Measurements from ENCODE around the gene TRIM39. TPM values are rescaled to one million over a fixed set of nuclear protein-coding genes. Genes with fewer than 3 reads are reported as not detected.

TRIM39 gene
- total RNA-seq, 2 donors from 2014 or later: 14.2 to 17.1 TPM

DNA sequence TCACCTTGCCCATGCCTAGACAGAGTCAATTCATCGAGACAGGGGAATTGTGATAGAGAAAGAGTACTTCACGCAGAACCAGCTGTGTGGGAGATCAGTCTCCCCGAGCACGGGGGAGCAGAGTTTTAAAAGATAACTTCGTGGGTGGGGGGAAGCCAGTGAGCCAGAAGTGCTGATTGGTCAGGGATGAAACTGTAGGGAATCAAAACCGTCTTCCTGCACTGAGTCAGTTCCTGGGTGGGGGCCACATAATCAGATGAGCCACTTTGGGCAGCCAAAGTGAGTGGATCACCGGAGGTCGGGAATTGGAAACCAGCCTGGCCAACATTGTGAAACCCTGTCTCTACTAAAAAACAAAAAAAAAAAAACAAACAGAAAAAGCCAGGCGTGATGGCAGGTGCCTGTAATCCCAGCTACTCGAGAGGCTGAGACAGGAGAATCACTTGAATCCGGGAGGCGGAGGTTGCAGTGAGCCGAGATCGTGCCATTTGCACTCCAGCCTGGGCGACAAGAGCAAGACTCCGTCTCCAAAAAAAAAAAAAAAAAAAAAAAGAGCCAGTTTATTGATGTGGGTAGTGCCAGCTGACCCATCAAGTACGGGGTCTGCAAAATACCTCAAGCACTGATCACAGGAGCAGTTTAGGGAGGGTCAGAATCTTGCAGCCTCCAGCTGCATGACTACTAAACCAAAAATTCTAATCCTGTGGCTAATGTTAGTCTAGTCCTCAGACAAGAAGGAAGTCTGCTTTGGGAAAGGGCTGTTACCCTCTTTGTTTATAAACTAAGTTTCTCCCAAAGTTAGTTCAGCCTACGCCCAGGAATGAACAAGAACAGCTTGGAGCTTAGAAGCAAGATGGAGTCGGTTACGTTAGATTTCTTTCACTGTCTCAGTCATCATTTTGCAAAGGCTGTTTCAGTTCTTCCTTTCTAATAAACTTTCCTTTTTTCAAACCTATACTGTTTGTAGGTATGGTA, 3.9 kb upstream of the TRIM39 start:
- Mint-ChIP-seq H3K9me3 (no peaks in the 10 kb centered on the region), H3K36me3 (peaks cover 13 to 36% of the 10 kb centered on the region in 2 donors), H3K27ac (peak overlapping the region; percentile 72 to 81)
- ATAC-seq (peak in 1 of 2 donors; percentile 1), DNase-seq (ENCODE audit: low spot score in 2 of 2) (no peak)

DNA sequence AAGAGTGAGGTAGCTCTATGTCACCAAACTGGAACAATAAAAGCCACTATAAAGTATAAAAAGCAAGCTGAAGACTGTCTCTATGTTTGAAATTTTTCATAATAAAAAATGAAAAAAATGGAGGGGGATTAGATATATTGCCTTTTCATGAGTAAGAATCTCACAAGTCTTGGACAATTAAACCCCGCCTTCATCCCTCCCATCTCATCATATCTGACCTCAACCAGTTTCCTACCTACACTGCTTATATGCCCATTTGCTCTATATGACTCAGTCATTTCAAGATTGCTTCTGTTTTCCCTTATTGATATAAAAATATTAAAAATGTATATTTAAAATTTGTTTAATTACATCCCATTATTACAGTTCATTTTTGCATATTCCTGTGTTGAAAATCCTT, 2.9 kb upstream of the TRIM39 start:
- H3K36me3 Mint-ChIP-seq: peaks cover 11 to 30% of the 10 kb centered on the region in 2 donors
- no peaks in the 10 kb centered on the region for H3K9me3 Mint-ChIP-seq
- no peak overlapping the region for H3K27ac Mint-ChIP-seq
- DNase-seq (ENCODE audit: low spot score in 2 of 2): no peak
- no peak for ATAC-seq

DNA sequence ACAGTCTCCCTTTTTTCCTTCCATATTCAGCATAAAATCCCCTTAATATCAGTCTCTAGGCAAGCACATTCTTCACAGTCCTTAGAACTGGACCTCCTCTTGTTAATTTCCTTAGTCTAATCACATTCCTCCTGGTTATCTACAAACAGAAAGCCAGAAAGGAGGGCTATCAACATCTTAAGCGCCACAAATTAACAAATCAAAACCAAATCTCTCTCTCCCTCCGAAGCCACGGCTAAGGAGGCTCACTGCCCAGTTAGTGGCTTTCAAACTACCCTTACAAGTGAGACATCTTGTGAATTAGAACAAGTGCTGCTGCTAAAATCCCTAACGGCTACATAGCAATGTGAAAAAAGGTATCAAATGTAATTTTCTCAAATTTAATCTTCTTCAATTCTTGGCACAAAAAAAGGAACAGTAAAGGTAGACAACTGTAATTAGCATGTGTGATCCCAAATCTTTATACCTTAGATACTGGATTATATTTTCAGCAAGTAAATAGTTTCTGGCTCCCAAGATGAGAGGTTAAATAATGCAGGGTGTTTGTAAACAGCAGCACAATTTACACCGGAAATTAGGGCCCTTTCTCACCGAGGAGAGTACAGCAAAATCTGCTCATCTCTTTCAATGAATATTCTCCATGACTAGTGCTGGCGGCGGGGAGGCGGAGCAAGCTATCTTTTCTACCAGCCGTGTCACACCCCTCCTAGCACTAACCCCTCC, 1.4 kb upstream of the TRIM39 start:
- H3K36me3 Mint-ChIP-seq: peaks cover 15 to 19% of the 10 kb centered on the region in 2 donors
- no peak for DNase-seq (ENCODE audit: low spot score in 2 of 2)
- H3K27ac Mint-ChIP-seq: peak overlapping the region; percentile 93 to 98
- ATAC-seq: no peak
- H3K9me3 Mint-ChIP-seq: no peaks in the 10 kb centered on the region

DNA sequence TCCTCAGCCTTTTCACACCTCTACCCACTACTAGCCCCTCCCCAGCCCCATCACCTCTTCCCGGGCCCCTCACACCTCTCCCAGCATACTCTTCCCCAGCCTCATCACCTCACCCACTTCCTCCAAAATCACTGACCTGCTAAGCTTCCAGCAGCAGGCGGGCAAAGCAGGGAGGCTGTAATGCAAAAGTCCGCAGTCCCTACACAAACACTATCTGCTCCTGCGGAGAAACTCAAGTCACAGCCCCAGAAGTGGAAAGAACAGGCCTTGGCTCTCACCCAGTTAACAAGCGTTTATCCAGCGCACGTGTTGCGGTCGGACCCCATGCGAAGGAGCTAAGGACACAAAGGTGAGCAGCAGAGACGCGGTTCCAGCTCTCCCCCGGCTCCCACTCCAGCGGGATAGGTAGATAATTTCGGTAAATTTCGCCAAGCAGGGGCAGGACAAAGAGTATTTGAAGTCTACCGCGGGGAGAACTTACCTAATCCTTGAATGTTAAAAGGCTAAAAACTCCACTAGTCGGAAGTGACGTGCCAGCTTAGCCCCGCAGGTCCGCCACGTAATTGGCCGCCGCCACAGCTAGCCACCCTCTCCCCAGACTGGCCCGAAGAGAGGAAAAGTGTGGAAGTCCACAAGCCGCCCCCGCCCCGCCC, 728 bp upstream of the TRIM39 start:
- ATAC-seq (peak; percentile 72 to 83), DNase-seq (ENCODE audit: low spot score in 2 of 2) (peak; percentile 76 to 78)
- Mint-ChIP-seq H3K9me3 (no peaks in the 10 kb centered on the region), H3K27ac (peak overlapping the region; percentile 93 to 98), H3K36me3 (peaks cover 15 to 19% of the 10 kb centered on the region in 2 donors)

DNA sequence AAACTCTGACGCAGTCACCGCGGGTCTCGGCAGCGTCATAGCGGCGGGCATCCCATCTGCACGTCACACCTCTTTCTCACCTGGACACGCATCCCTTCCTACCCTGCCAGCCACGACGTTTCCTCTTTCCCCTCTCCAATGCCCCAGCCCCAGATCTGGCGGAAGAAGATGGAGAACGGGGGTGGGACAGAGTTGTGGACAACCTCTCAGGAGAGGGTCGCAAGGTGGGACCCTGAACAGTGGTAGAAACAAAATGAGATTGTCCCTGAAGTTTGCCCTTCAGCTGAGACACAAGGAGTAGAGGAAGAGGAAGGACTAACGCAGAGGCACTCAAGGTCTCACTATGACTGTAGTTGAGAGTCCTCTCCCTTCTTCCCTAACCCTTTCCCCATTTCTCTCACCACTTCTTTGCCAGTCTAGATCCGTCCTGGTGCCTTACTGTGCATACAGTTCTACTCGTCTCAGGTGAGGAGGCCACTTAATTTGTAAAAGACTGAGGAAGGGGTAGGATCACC, 562 bp downstream of the TRIM39 start:
- Mint-ChIP-seq H3K27ac (peak overlapping the region; percentile 83 to 93), H3K9me3 (no peaks in the 10 kb centered on the region), H3K36me3 (peaks cover 15 to 17% of the 10 kb centered on the region in 2 donors)
- DNase-seq (ENCODE audit: low spot score in 2 of 2): no peak
- ATAC-seq: peak in 1 of 2 donors; percentile 1

DNA sequence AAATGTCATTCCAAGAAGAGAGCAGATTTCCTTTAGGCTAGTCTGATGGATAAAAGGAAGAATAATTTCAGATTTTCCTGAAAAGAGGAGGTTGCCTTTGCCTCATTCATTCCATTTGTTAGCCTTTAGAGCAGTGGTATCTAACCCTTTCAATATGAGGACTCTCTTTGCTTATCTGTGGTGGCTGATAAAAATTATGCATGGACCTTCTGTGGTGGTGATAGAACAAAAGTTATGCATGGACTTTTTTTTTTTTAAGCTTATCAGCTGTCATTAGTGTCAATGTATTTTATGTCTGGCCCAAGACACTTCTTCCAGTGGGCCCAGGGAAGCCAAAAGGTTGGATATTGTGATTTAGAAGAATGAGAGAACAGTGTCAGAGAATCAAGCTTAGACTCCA, 1.7 kb downstream of the TRIM39 start:
- ATAC-seq (no peak), DNase-seq (ENCODE audit: low spot score in 2 of 2) (no peak)
- H3K9me3 Mint-ChIP-seq: no peaks in the 10 kb centered on the region
- peaks cover 12 to 15% of the 10 kb centered on the region in 2 donors for H3K36me3 Mint-ChIP-seq
- H3K27ac Mint-ChIP-seq: no peak overlapping the region

DNA sequence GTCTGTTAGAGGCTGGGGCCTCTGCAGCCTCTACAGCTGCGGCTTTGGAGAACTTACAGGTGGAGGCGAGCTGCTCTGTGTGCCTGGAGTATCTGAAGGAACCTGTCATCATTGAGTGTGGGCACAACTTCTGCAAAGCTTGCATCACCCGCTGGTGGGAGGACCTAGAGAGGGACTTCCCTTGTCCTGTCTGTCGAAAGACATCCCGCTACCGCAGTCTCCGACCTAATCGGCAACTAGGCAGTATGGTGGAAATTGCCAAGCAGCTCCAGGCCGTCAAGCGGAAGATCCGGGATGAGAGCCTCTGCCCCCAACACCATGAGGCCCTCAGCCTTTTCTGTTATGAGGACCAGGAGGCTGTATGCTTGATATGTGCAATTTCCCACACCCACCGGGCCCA, 2.6 kb downstream of the TRIM39 start:
- no peak for DNase-seq (ENCODE audit: low spot score in 2 of 2)
- no peak for ATAC-seq
- no peaks in the 10 kb centered on the region for H3K9me3 Mint-ChIP-seq
- H3K27ac Mint-ChIP-seq: no peak overlapping the region
- peaks cover 12 to 15% of the 10 kb centered on the region in 2 donors for H3K36me3 Mint-ChIP-seq

DNA sequence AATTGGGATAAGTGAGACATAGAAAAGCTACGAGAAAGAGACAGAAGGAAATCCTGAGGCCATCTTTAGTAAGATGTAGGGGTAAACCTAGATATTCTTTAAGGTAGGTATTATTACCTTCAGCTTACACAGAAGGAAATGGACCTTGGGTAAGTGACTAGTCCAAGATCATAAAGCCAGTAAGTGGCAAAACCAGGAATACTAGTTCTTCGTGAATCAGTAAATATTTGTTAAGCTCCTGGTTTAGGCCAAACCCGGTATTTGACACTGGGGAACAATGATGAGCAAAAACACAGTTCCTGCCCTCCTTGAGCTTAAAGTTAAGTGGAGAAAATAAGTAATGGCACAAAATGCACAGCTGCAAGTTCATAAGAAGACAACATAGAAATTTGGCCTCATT, 5.3 kb downstream of the TRIM39 start:
- Mint-ChIP-seq H3K27ac (no peak overlapping the region), H3K36me3 (peaks cover 6 to 9% of the 10 kb centered on the region in 2 donors), H3K9me3 (no peaks in the 10 kb centered on the region)
- DNase-seq (ENCODE audit: low spot score in 2 of 2) (no peak), ATAC-seq (no peak)

DNA sequence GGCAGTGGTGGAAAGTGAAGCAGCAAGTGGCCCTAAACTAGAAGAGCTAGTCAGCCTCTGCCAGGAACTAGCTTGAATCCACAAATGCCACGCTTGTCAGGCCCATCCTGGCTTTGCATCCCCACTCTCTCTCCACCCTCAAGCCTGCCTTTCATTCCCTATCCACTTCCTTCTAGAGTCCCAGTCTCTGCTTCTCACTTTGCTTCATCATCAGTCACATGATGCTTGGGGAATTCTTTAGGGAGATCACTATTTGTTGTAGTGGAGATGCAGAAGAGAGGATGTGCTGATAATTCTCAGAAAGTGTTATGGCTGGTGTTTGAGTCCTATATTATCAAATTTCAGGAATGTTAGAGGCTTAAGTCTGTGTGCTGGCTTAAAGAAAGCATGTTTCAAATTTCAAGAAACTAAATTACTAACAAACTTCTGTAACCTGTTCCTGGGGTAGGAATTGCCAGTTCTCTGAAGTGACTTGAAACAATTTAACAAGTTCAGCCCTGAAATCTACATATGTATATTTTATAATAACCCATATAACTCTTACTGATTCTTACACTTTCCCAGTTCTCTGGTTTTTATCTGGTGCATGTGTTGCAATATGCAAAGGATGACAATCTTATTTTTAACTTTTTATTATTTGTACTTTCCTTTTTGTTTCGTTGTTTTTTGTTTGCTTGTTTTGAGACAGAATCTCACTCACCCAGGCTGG, 7.5 kb downstream of the TRIM39 start:
- H3K9me3 Mint-ChIP-seq: no peaks in the 10 kb centered on the region
- DNase-seq (ENCODE audit: low spot score in 2 of 2) (no peak), ATAC-seq (no peak)
- no peak overlapping the region for H3K27ac Mint-ChIP-seq
- peaks cover 6 to 9% of the 10 kb centered on the region in 2 donors for H3K36me3 Mint-ChIP-seq

DNA sequence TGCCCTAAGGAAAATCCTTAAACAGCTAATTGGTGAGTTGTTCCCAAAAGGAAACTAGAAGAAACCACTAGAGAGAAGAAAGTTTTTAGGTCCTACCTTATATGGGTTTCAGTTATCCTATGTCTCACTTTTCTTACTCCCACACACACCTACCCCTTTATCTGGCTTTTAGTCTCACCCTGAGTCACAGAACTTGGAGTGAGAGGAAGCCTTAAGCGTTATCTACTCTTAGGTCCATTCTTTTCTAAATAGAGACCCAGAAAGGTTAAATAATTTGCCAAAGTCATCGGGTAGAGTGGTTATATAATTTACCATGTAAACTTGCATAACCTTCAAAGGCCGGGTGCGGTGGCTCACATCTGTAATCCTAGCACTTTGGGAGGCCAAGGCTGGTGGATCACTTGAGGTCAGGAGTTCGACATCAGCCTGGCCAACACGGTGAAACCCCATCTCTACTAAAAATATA, 13.9 kb downstream of the TRIM39 start:
- H3K27ac Mint-ChIP-seq: no peak overlapping the region
- H3K9me3 Mint-ChIP-seq: no peaks in the 10 kb centered on the region
- DNase-seq (ENCODE audit: low spot score in 2 of 2): no peak
- ATAC-seq: peak; percentile 13 to 36
- peaks cover 5 to 27% of the 10 kb centered on the region in 2 donors for H3K36me3 Mint-ChIP-seq

DNA sequence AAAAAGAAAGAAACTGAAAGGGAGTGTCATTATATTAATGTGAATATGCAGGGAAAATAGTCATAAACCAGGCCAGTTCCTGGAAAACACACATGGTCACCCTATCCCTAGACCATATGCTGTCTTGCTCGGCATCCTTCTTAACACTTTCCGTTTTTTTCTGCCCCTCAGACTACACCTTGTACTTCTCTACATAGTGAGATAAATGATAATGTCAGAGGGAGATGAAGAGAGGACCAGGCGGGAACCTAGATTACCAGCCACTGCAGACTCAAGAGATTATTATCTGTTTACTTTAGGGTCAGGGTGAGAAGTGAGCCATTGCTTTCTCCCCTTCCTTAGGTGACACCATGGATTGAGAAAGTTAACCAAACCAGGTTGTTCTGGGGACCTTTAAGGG, 14.5 kb downstream of the TRIM39 start:
- ATAC-seq (no peak), DNase-seq (ENCODE audit: low spot score in 2 of 2) (no peak)
- H3K36me3 Mint-ChIP-seq: peaks cover 11 to 32% of the 10 kb centered on the region in 2 donors
- H3K27ac Mint-ChIP-seq: no peak overlapping the region
- H3K9me3 Mint-ChIP-seq: no peaks in the 10 kb centered on the region

DNA sequence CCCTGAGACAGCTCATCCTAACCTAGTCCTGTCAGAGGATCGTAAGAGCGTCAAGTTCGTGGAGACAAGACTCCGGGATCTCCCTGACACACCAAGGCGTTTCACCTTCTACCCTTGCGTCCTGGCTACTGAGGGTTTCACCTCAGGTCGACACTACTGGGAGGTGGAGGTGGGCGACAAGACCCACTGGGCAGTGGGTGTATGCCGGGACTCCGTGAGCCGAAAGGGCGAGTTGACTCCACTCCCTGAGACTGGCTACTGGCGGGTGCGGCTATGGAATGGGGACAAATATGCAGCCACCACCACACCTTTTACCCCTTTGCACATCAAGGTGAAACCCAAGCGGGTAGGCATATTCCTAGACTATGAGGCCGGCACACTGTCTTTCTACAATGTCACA, 15.0 kb downstream of the TRIM39 start:
- Mint-ChIP-seq H3K27ac (no peak overlapping the region), H3K9me3 (no peaks in the 10 kb centered on the region), H3K36me3 (peaks cover 13 to 33% of the 10 kb centered on the region in 2 donors)
- DNase-seq (ENCODE audit: low spot score in 2 of 2) (no peak), ATAC-seq (no peak)

DNA sequence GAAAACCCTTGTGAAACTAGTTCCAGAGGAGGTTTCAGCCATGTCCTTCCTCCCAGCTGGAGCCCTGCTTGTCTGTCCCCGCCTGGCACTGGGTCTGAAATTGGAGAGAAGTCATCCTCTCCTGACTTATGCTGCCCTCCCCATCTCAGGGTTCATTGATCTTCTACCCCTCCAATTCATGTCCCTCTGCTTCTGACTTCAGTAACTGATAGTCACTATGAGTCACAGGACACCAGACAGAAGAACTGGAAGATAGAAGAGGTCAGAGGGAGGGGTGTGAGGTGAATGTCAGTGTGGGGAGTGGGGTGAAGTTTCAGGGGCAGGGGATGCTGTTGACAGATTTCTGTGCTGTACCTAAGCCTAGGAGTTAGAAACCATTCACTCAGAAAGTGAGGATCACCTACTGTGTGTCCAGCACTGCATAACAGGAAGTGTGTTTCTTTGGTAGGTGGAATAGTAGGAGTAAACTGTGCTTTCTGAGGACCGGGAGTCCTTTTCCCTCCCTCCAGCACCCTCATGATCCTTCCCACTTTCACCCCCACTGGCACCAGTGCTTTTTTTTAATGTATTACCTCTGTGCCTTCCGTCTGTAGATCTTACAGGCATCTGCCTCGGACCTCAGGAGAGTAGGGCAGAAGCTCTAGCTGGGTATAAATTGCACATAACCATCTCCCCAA, 17.6 kb downstream of the TRIM39 start:
- H3K36me3 Mint-ChIP-seq: peaks cover 16 to 34% of the 10 kb centered on the region in 2 donors
- DNase-seq (ENCODE audit: low spot score in 2 of 2) (no peak), ATAC-seq (peak; percentile 12 to 67)
- H3K9me3 Mint-ChIP-seq: no peaks in the 10 kb centered on the region
- H3K27ac Mint-ChIP-seq: peak overlapping the region in 1 of 2 donors; percentile 89

DNA sequence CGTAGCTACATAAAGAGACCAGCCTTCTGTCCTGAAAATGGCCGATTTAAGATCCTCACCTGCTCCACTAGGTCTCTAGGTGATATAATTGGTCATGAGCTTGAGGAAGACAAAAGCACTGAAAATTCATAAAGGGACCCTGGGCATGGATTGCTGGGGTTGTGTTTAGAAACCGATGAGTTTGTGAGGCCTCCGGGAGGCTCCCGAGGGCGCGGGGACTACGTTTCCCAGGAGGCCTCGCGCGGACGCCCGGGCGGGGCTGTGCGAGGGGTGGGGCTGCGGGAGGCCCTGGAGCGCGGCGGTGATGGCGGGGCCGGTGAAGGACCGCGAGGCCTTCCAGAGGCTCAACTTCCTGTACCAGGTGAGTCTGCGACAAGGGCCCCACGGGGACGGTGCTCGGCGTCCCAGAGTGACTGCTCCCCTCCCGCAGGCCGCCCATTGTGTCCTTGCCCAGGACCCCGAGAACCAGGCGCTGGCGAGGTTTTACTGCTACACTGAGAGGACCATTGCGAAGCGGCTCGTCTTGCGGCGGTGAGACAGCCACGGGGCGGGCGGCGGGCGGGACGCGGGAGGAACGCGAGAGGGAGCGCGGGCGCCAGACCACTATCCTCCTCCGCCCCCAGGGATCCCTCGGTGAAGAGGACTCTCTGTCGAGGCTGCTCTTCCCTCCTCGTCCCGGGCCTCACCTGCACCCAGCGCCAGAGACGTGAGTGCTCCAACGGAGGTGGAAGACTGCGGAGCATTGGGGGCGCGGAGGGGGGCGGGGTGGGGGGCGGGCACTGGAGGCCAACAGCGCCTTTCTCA, 18.3 kb downstream of the TRIM39 start, which contains the start of gene RPP21:
TSS of gene RPP21 (plus strand) at position 289 of the 804 bp plus-strand sequence. CDS start at position 305, 16 bp downstream.
- no peaks in the 10 kb centered on the region for H3K9me3 Mint-ChIP-seq
- DNase-seq (ENCODE audit: low spot score in 2 of 2) (peak; percentile 89 to 90), ATAC-seq (peak; percentile 93 to 96)
- H3K27ac Mint-ChIP-seq: peak within 1 kb of the TSS; percentile 31 to 89
- peaks cover 16 to 28% of the 10 kb centered on the region in 2 donors for H3K36me3 Mint-ChIP-seq

DNA sequence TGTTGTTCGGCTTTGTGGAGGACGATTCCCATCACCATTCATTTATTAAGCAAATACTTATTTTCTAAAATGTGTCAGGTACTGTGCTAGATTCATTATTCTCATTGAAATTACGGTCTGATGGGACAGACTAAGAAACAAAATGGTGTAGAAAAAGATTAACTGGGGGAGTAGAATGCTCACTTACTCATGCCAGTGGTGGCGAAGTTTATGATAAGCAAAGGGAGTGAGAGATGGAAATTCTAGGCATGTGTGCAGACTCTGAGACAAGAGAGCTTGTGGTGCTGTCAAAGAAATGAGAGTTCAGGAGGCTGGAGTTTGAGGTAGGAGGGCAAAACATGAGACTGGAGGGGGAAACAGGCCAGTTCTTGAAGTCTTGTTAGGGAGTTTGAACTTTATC, 19.1 kb downstream of the TRIM39 start:
- H3K27ac Mint-ChIP-seq: peak overlapping the region; percentile 3 to 89
- H3K36me3 Mint-ChIP-seq: peaks cover 16 to 24% of the 10 kb centered on the region in 2 donors
- H3K9me3 Mint-ChIP-seq: no peaks in the 10 kb centered on the region
- no peak for DNase-seq (ENCODE audit: low spot score in 2 of 2)
- ATAC-seq: no peak

Measured in activated naive CD4-positive, alpha-beta T cell treated with anti-CD3 and anti-CD28 coated beads, Interleukin-2, amount 50 U/mL, for 72 hours (primary cell).